GM23338 (cell line): Measurements from ENCODE around the gene UNKL. TPM values are rescaled to one million over a fixed set of nuclear protein-coding genes. Genes with fewer than 3 reads are reported as not detected.

Experiments
- ATAC-seq: fragments of 200-7000 bp; cut with Tn5 transposase; 3 replicates; pipeline ENCODE4 v1.9.1; 2020
- DNase-seq: peaks from one replicate; pipeline ENCODE4 v3.0.0-alpha.2; 2015; ENCODE audit warnings: low spot score
- H2AFZ ChIP-seq: fragments of 200-600 bp; sonication (generic); 2 replicates; pipeline ENCODE4 v1.8.0; 2016; ENCODE audit warnings: antibody characterized with exemption, mild to moderate bottlenecking, moderate library complexity
- H3F3A ChIP-seq: fragments of 200-600 bp; sonication (generic); replicated peaks from 2 replicates; pipeline ENCODE4 v1.8.0; 2017; ENCODE audit warnings: antibody characterized with exemption, mixed run types, low read depth
- H3K27ac ChIP-seq: fragments of 200-600 bp; sonication (generic); 2 replicates; pipeline ENCODE4 v1.6.1; 2016; ENCODE audit warnings: low read depth
- H3K27me3 ChIP-seq: fragments of 200-600 bp; sonication (generic); 2 replicates; pipeline ENCODE4 v1.8.0; 2016; ENCODE audit warnings: mild to moderate bottlenecking, mixed run types, moderate library complexity; ENCODE audit not compliant: insufficient read depth
- H3K36me3 ChIP-seq: fragments of 200-600 bp; sonication (generic); 2 replicates; pipeline ENCODE4 v1.8.0; 2016; ENCODE audit warnings: mild to moderate bottlenecking; ENCODE audit not compliant: insufficient read depth
- H3K4me1 ChIP-seq: fragments of 200-600 bp; sonication (generic); 2 replicates; pipeline ENCODE4 v1.8.0; 2016; ENCODE audit warnings: mild to moderate bottlenecking, moderate library complexity; ENCODE audit not compliant: insufficient read depth
- H3K4me2 ChIP-seq: fragments of 200-600 bp; sonication (generic); 2 replicates; pipeline ENCODE4 v1.7.1; 2017; ENCODE audit warnings: mixed run types
- H3K4me3 ChIP-seq: fragments of 200-600 bp; sonication (generic); 2 replicates; pipeline ENCODE4 v1.6.1; 2016; ENCODE audit warnings: mixed run types
- H3K79me2 ChIP-seq: fragments of 200-600 bp; sonication (generic); replicated peaks from 2 replicates; pipeline ENCODE4 v1.8.0; 2017; ENCODE audit warnings: mild to moderate bottlenecking; ENCODE audit not compliant: insufficient read depth
- H3K9me2 ChIP-seq: fragments of 200-600 bp; sonication (generic); 2 replicates; pipeline ENCODE4 v1.8.0; 2017; ENCODE audit not compliant: insufficient read depth
- H4K20me1 ChIP-seq: fragments of 200-600 bp; sonication (generic); replicated peaks from 2 replicates; pipeline ENCODE4 v1.8.0; 2017; ENCODE audit warnings: mild to moderate bottlenecking; ENCODE audit not compliant: insufficient read depth
- H3K27ac Mint-ChIP-seq: 2 replicates; pipeline ENCODE4 v1.8.0; 2020; ENCODE audit warnings: inconsistent platforms, mild to moderate bottlenecking, moderate library complexity, mixed read lengths
- H3K27me3 Mint-ChIP-seq: 3 replicates; pipeline ENCODE4 v1.8.0; 2022; ENCODE audit warnings: low read depth, mild to moderate bottlenecking, moderate library complexity, mixed read lengths, inconsistent platforms; ENCODE audit not compliant: insufficient read depth, poor library complexity
- H3K36me3 Mint-ChIP-seq: 3 replicates; pipeline ENCODE4 v1.8.0; 2021; ENCODE audit warnings: low read depth, mild to moderate bottlenecking, inconsistent platforms, moderate library complexity, mixed read lengths
- H3K4me1 Mint-ChIP-seq: 3 replicates; pipeline ENCODE4 v1.8.0; 2020; ENCODE audit warnings: mild to moderate bottlenecking, inconsistent platforms, mixed read lengths
- H3K4me3 Mint-ChIP-seq: 3 replicates; pipeline ENCODE4 v1.8.0; 2021; ENCODE audit warnings: moderate library complexity, mild to moderate bottlenecking, inconsistent platforms, mixed read lengths
- H3K9me3 Mint-ChIP-seq: 3 replicates; pipeline ENCODE4 v1.8.0; 2020; ENCODE audit warnings: moderate library complexity, mild to moderate bottlenecking, inconsistent platforms, mixed read lengths
- CREB1 ChIP-seq: fragments of 250-450 bp; sonication (Bioruptor Pico); IDR thresholded peaks from 2 replicates; pipeline ENCODE4 v1.5.0; 2020; ENCODE audit warnings: low read depth, mild to moderate bottlenecking, moderate library complexity
- EZH2 ChIP-seq: fragments of 200-600 bp; sonication (generic); IDR thresholded peaks from one replicate; pipeline ENCODE4 v1.8.0; 2017; ENCODE audit warnings: antibody characterized with exemption, mild to moderate bottlenecking, low read depth; ENCODE audit not compliant: unreplicated experiment
- EZH2phosphoT487 ChIP-seq: fragments of 200-600 bp; sonication (generic); IDR thresholded peaks from one replicate; pipeline ENCODE4 v1.8.1; 2018; ENCODE audit warnings: antibody characterized with exemption; ENCODE audit not compliant: unreplicated experiment
- JUNB ChIP-seq: IDR thresholded peaks from one replicate; pipeline ENCODE4 v1.6.1; 2016; ENCODE audit warnings: antibody characterized with exemption; ENCODE audit not compliant: unreplicated experiment
- POLR2AphosphoS5 ChIP-seq: IDR thresholded peaks from 2 replicates; pipeline ENCODE4 v1.6.1; 2016; ENCODE audit warnings: antibody characterized with exemption, low read depth
- ZNF114 ChIP-seq: fragments of 250-450 bp; sonication (Bioruptor Pico); IDR thresholded peaks from 2 replicates; pipeline ENCODE4 v1.5.0; 2020; ENCODE audit warnings: mild to moderate bottlenecking, moderate library complexity
- ZNF331 ChIP-seq: fragments of 250-450 bp; sonication (Bioruptor Pico); IDR thresholded peaks from 2 replicates; pipeline ENCODE4 v1.5.0; 2020; ENCODE audit warnings: low read depth, mild to moderate bottlenecking, moderate library complexity
- polyA plus RNA-seq: library from polyadenylated mRNA; unstranded; fragments of >200 nt; fragmentation: Nextera tagmentation; extraction: Ambion mirVana; gene quantifications from 2 replicates; pipeline ENCODE4 v1.2.1, GENCODE V29; 2016
- total RNA-seq: library from RNA; depleted of rRNA; stranded (reverse); fragments of >200 nt; shearing (Covaris generic); gene quantifications from 2 replicates; pipeline ENCODE4 v1.2.3, GENCODE V29; 2014
- TF ChIP-seq, protein P1 (sequence below): IDR thresholded peaks from one replicate; pipeline ENCODE4 v1.6.1; 2018; ENCODE audit warnings: antibody characterized with exemption; ENCODE audit not compliant: unreplicated experiment
- TF ChIP-seq, protein P2 (sequence below), 2 experiments: fragments of 200-600 bp in 1 of 2; sonication (generic) in 1 of 2; conservative IDR thresholded peaks; 2 replicates each; pipeline versions ENCODE4 v1.5.1 to v1.6.1; 2016 to 2017; ENCODE audit warnings: antibody characterized with exemption in 2 of 2, low read depth in 2 of 2, mild to moderate bottlenecking in 2 of 2, moderate library complexity in 1 of 2
- TF ChIP-seq, protein P3 (sequence below): fragments of 250-450 bp; sonication (Bioruptor Pico); IDR thresholded peaks from 2 replicates; pipeline ENCODE4 v1.5.0; 2020; ENCODE audit warnings: mild to moderate bottlenecking, moderate library complexity

Gene UNKL
- total and polyA plus RNA-seq, 2 experiments from 2014 or later, result 16.7 to 28.7 TPM

DNA sequence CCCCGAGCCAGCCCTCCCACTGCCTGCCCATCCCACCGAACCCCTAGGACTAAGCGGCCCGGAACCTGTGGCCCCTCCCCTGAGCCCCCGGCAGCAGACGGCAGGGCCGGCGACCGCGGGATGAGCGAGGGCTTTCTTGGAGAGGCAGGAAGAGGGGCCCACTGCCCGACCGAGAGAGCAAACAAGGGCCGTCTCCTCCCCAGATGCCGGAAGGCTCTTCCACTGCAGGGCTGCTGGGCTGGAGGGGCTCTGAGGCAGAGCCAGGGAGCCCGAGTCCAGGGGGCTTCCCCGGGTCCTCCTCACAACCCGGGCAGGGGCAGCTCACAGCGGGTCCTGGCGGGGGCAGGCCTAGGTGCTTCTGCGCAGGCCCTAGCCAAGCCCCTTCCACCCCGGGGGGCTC, 19.3 kb upstream of the UNKL start (continued):
- TF ChIP-seq, protein P1, sequence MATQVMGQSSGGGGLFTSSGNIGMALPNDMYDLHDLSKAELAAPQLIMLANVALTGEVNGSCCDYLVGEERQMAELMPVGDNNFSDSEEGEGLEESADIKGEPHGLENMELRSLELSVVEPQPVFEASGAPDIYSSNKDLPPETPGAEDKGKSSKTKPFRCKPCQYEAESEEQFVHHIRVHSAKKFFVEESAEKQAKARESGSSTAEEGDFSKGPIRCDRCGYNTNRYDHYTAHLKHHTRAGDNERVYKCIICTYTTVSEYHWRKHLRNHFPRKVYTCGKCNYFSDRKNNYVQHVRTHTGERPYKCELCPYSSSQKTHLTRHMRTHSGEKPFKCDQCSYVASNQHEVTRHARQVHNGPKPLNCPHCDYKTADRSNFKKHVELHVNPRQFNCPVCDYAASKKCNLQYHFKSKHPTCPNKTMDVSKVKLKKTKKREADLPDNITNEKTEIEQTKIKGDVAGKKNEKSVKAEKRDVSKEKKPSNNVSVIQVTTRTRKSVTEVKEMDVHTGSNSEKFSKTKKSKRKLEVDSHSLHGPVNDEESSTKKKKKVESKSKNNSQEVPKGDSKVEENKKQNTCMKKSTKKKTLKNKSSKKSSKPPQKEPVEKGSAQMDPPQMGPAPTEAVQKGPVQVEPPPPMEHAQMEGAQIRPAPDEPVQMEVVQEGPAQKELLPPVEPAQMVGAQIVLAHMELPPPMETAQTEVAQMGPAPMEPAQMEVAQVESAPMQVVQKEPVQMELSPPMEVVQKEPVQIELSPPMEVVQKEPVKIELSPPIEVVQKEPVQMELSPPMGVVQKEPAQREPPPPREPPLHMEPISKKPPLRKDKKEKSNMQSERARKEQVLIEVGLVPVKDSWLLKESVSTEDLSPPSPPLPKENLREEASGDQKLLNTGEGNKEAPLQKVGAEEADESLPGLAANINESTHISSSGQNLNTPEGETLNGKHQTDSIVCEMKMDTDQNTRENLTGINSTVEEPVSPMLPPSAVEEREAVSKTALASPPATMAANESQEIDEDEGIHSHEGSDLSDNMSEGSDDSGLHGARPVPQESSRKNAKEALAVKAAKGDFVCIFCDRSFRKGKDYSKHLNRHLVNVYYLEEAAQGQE, result no peak
- TF ChIP-seq ZNF331 (CRISPR knock-in tag) (no peak), EZH2 (no peak), ZNF114 (CRISPR knock-in tag) (no peak), EZH2phosphoT487 (no peak), CREB1 (CRISPR knock-in tag) (no peak), POLR2AphosphoS5 (no peak)

DNA sequence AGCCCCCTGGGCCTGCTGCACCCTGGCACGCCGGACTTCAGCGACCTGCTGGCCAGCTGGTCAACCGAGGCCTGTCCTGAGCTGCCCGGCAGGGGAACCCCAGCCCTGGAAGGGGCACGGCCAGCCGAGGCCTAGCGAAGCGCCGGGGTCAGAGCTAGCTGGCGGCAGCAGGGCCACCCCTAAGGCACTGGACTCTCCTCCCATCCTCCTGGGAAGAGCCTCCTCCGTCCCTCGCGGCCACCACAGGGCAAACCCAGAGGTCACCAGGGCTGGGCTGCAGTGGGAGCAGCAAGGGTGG, 18.7 kb upstream of the UNKL start:
- Mint-ChIP-seq H3K36me3 (no peaks in the 10 kb centered on the region), H3K4me3 (no peak overlapping the region), H3K27ac (no peak overlapping the region), H3K4me1 (no peaks in the 10 kb centered on the region), H3K27me3 (peaks cover 10% of the 10 kb centered on the region), H3K9me3 (no peaks in the 10 kb centered on the region; the same call in 2 of the 3 replicates)
- Histone ChIP-seq H3K36me3 (no peaks in the 10 kb centered on the region), H2AFZ (no peak overlapping the region), H3F3A (no peaks in the 10 kb centered on the region), H3K4me1 (no peaks in the 10 kb centered on the region), H3K4me2 (no peak overlapping the region), H3K79me2 (no peaks in the 10 kb centered on the region), H3K4me3 (no peak overlapping the region), H3K27ac (no peak overlapping the region), H3K9me2 (no peaks in the 10 kb centered on the region), H4K20me1 (no peaks in the 10 kb centered on the region), H3K27me3 (no peaks in the 10 kb centered on the region)
- DNase-seq (no peak), ATAC-seq (no peak)
- TF ChIP-seq, protein P1, result no peak
- TF ChIP-seq ZNF331 (CRISPR knock-in tag) (no peak), CREB1 (CRISPR knock-in tag) (no peak), ZNF114 (CRISPR knock-in tag) (no peak), JUNB (no peak)
- TF ChIP-seq, protein P2, sequence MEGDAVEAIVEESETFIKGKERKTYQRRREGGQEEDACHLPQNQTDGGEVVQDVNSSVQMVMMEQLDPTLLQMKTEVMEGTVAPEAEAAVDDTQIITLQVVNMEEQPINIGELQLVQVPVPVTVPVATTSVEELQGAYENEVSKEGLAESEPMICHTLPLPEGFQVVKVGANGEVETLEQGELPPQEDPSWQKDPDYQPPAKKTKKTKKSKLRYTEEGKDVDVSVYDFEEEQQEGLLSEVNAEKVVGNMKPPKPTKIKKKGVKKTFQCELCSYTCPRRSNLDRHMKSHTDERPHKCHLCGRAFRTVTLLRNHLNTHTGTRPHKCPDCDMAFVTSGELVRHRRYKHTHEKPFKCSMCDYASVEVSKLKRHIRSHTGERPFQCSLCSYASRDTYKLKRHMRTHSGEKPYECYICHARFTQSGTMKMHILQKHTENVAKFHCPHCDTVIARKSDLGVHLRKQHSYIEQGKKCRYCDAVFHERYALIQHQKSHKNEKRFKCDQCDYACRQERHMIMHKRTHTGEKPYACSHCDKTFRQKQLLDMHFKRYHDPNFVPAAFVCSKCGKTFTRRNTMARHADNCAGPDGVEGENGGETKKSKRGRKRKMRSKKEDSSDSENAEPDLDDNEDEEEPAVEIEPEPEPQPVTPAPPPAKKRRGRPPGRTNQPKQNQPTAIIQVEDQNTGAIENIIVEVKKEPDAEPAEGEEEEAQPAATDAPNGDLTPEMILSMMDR (conservative IDR thresholded peaks at IDR 0.05; ENCODE audit: low read depth in 2 of 2), result no peak
- TF ChIP-seq, protein P3, sequence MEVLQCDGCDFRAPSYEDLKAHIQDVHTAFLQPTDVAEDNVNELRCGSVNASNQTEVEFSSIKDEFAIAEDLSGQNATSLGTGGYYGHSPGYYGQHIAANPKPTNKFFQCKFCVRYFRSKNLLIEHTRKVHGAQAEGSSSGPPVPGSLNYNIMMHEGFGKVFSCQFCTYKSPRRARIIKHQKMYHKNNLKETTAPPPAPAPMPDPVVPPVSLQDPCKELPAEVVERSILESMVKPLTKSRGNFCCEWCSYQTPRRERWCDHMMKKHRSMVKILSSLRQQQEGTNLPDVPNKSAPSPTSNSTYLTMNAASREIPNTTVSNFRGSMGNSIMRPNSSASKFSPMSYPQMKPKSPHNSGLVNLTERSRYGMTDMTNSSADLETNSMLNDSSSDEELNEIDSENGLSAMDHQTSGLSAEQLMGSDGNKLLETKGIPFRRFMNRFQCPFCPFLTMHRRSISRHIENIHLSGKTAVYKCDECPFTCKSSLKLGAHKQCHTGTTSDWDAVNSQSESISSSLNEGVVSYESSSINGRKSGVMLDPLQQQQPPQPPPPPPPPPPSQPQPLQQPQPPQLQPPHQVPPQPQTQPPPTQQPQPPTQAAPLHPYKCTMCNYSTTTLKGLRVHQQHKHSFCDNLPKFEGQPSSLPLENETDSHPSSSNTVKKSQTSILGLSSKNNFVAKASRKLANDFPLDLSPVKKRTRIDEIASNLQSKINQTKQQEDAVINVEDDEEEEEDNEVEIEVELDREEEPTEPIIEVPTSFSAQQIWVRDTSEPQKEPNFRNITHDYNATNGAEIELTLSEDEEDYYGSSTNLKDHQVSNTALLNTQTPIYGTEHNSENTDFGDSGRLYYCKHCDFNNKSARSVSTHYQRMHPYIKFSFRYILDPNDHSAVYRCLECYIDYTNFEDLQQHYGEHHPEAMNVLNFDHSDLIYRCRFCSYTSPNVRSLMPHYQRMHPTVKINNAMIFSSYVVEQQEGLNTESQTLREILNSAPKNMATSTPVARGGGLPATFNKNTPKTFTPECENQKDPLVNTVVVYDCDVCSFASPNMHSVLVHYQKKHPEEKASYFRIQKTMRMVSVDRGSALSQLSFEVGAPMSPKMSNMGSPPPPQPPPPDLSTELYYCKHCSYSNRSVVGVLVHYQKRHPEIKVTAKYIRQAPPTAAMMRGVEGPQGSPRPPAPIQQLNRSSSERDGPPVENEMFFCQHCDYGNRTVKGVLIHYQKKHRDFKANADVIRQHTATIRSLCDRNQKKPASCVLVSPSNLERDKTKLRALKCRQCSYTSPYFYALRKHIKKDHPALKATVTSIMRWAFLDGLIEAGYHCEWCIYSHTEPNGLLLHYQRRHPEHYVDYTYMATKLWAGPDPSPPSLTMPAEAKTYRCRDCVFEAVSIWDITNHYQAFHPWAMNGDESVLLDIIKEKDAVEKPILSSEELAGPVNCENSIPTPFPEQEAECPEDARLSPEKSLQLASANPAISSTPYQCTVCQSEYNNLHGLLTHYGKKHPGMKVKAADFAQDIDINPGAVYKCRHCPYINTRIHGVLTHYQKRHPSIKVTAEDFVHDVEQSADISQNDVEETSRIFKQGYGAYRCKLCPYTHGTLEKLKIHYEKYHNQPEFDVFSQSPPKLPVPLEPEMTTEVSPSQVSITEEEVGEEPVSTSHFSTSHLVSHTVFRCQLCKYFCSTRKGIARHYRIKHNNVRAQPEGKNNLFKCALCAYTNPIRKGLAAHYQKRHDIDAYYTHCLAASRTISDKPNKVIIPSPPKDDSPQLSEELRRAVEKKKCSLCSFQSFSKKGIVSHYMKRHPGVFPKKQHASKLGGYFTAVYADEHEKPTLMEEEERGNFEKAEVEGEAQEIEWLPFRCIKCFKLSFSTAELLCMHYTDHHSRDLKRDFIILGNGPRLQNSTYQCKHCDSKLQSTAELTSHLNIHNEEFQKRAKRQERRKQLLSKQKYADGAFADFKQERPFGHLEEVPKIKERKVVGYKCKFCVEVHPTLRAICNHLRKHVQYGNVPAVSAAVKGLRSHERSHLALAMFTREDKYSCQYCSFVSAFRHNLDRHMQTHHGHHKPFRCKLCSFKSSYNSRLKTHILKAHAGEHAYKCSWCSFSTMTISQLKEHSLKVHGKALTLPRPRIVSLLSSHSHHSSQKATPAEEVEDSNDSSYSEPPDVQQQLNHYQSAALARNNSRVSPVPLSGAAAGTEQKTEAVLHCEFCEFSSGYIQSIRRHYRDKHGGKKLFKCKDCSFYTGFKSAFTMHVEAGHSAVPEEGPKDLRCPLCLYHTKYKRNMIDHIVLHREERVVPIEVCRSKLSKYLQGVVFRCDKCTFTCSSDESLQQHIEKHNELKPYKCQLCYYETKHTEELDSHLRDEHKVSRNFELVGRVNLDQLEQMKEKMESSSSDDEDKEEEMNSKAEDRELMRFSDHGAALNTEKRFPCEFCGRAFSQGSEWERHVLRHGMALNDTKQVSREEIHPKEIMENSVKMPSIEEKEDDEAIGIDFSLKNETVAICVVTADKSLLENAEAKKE (CRISPR knock-in tag), result no peak
